Upper lobe of right lung (tissue), 1 donor: ENCODE measurements around the gene RPL21. TPM values are rescaled to one million over a fixed set of nuclear protein-coding genes. Genes with fewer than 3 reads are reported as not detected.

Source experiments
- ATAC-seq: fragments of 200-7000 bp; cut with Tn5 transposase; one replicate; pipeline ENCODE4 v1.9.1; 2020; ENCODE audit warnings: mild to moderate bottlenecking, moderate library complexity
- DNase-seq: peaks from one replicate; pipeline ENCODE4 v3.0.0-alpha.2; 2020
- H3K27ac ChIP-seq: fragments of 200-600 bp; one replicate; pipeline ENCODE4 v1.8.0; 2022
- H3K27me3 ChIP-seq: fragments of 200-600 bp; one replicate; pipeline ENCODE4 v1.8.0; 2022; ENCODE audit warnings: mild to moderate bottlenecking
- H3K36me3 ChIP-seq: fragments of 200-600 bp; one replicate; pipeline ENCODE4 v1.8.0; 2022
- H3K4me1 ChIP-seq: fragments of 200-600 bp; one replicate; pipeline ENCODE4 v1.8.0; 2022
- H3K4me3 ChIP-seq: fragments of 200-600 bp; one replicate; pipeline ENCODE4 v1.8.0; 2022; ENCODE audit warnings: mild to moderate bottlenecking
- H3K9me3 ChIP-seq: fragments of 200-600 bp; one replicate; pipeline ENCODE4 v1.8.0; 2022
- intact Hi-C: fragments of 100-400 bp; cut with DNase I; formaldehyde crosslinking; loops from one replicate; pipeline ENCODE4 v1.11.0; 2022
- long read RNA-seq: library from polyadenylated mRNA; unstranded; transcript quantifications from one replicate; pipeline ENCODE4 v2.0.0, GENCODE V29; 2021
- total RNA-seq: library from RNA; stranded (reverse); fragmentation: NEBNext Ultra II Directional; extraction: Animal tissue kit (Norgen Biotek cat#: 25700); gene quantifications from one replicate; pipeline ENCODE4 v1.2.1, GENCODE V29; 2021
- TF ChIP-seq, protein P1 (sequence below): fragments of 200-600 bp; IDR thresholded peaks from one replicate; pipeline ENCODE4 v1.8.0; 2022; ENCODE audit warnings: antibody characterized with exemption
- donor health status: DM: no; HTN: yes; CAD: no; lungs with severe emphysema.

The RPL21 gene
- 806 TPM for total RNA-seq
- long read RNA-seq, transcript RPL21-202 (6 exons, 815 nt): major isoform, 5 of 12 reads
- long read RNA-seq, partial matches to known transcripts: 3 of 12 reads
- long read RNA-seq, other reads (novel, unspliced or antisense): 2 of 12 reads

DNA sequence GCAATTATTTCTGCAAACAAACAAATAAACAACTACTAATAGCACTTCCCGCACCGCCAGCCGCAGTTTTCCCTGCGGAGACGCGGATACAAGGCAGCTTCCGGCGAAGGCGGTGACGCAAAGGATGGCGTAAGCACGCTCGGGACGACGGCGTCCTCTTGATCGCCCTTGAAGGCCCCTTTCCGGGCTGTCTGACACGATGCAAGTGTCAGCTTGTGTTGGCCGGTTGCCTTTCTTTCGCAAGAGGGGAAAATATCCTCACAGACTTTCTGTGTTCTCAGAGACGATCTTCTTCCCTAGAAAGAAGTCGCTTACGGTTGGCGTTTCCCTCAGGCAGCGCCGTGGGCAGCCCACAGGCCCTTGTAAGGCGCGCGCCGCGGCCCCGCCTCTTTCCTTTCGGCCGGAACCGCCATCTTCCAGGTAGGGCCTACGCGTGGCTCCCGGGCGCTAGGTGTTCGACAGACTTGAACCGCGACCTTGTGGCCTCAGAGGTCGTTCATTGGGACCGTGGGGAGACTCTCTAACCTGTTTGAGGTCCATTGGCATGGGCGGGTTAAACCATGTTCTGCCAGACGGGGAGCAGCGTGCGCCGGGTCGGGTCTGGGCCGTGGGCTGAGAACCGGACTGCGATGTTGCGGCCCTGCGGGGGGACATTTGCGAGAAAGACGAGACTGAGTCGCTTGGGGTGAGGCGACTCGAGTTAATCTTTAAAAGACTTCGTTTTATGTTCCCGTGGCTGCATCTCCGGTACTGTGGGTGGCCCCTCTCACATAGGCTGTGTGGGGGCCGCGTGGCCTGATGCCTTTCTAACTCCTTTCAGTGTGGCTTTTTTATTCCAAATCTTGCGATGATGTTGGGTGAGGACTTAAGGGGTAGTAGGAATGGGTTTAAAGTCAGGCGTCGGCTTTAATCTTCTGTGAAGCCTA lies at the start of gene RPL21:
RPL21 (plus strand) TSS at position 393 of the 926 bp plus-strand sequence. CDS start 2,219 bp downstream, outside the sequence.
- peaks cover 30% of the 10 kb centered on the region for H3K36me3 ChIP-seq
- no peaks in the 10 kb centered on the region for H3K27me3 ChIP-seq
- TF ChIP-seq, protein P1, sequence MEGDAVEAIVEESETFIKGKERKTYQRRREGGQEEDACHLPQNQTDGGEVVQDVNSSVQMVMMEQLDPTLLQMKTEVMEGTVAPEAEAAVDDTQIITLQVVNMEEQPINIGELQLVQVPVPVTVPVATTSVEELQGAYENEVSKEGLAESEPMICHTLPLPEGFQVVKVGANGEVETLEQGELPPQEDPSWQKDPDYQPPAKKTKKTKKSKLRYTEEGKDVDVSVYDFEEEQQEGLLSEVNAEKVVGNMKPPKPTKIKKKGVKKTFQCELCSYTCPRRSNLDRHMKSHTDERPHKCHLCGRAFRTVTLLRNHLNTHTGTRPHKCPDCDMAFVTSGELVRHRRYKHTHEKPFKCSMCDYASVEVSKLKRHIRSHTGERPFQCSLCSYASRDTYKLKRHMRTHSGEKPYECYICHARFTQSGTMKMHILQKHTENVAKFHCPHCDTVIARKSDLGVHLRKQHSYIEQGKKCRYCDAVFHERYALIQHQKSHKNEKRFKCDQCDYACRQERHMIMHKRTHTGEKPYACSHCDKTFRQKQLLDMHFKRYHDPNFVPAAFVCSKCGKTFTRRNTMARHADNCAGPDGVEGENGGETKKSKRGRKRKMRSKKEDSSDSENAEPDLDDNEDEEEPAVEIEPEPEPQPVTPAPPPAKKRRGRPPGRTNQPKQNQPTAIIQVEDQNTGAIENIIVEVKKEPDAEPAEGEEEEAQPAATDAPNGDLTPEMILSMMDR: no peak
- peak within 1 kb of the TSS; percentile 94 for H3K4me3 ChIP-seq
- intact Hi-C loops: no loop called here
- peak within 1 kb of the TSS; percentile 99 for H3K27ac ChIP-seq
- peaks cover 29% of the 10 kb centered on the region for H3K4me1 ChIP-seq
- DNase-seq (peak; percentile 98), ATAC-seq (peak; percentile 97)
- no peaks in the 10 kb centered on the region for H3K9me3 ChIP-seq

DNA sequence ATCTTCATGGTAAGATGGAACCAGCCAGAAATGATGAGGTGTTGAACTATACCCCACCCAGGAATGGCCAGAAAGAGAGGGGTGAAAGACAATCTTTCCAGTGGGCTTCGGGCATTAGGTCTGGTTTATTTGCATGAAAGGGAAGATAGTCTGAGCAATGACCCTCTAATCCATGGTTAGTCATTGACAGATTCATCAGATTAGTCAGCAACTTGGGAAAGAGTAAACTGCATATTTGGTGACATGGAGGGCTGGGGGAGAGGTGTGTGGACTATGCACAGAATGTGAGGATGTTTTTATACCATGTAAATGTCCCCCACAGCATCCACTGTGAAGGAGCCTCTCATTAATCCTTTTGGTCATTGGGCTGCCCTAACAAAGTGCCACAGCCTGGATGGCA lies 49.7 kb upstream of the RPL21 start:
- intact Hi-C loops: no loop called here
- TF ChIP-seq, protein P1: no peak
- ATAC-seq: no peak

DNA sequence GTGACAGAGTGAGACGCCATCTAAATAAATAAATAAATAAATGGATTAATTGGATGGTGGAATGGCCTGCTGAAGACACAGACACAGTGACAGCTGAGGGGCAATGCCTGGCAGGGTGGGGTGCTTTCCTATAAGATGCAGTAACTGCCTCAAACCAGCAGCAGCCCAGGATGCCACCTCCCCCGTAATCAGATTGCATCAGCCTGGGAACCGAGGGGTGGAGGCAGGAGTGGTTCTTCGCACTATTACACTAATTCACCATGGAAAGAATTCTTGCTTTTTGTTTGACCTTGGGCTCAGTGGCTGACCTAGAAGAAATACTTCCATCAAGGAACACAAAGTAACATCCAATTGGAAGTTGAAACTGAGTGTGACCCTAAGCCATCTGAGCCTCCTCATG lies 48.2 kb upstream of the RPL21 start:
- Histone ChIP-seq H3K4me1 (no peaks in the 10 kb centered on the region), H3K36me3 (no peaks in the 10 kb centered on the region), H3K9me3 (no peaks in the 10 kb centered on the region), H3K4me3 (no peak overlapping the region), H3K27ac (no peak overlapping the region), H3K27me3 (no peaks in the 10 kb centered on the region)
- DNase-seq (no peak), ATAC-seq (no peak)
- TF ChIP-seq, protein P1: no peak
- intact Hi-C loops: no loop called here

More for the DNA sequence above, 49.7 kb upstream of the RPL21 start:
- DNase-seq: no peak
- Histone ChIP-seq H3K27me3 (no peaks in the 10 kb centered on the region), H3K9me3 (no peaks in the 10 kb centered on the region), H3K4me3 (no peak overlapping the region), H3K36me3 (no peaks in the 10 kb centered on the region), H3K27ac (no peak overlapping the region), H3K4me1 (no peaks in the 10 kb centered on the region)

DNA sequence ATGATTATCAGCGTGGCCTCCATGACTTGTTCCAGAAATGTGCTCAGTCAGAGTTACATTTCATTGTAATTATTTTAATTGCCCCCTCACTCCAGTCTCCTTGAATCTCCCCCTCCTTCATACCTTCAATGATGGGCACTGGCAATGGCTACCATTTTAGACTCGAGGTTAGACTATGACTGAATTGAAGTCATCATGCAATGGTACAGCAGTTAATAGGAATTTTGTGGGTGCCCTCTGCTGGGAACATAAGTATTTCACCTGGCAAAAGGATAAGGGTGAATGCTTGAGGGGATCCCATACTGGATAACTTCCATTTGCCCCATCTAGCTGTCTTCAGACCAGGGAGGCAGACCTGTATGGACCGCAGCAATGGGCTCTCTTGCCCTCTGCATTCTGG lies 47.5 kb upstream of the RPL21 start:
- Histone ChIP-seq H3K27me3 (no peaks in the 10 kb centered on the region), H3K4me3 (no peak overlapping the region), H3K27ac (no peak overlapping the region), H3K4me1 (no peaks in the 10 kb centered on the region), H3K36me3 (no peaks in the 10 kb centered on the region), H3K9me3 (no peaks in the 10 kb centered on the region)
- intact Hi-C loops: no loop called here
- peak; percentile 64 for ATAC-seq
- no peak for DNase-seq
- TF ChIP-seq, protein P1: peak; percentile 35

DNA sequence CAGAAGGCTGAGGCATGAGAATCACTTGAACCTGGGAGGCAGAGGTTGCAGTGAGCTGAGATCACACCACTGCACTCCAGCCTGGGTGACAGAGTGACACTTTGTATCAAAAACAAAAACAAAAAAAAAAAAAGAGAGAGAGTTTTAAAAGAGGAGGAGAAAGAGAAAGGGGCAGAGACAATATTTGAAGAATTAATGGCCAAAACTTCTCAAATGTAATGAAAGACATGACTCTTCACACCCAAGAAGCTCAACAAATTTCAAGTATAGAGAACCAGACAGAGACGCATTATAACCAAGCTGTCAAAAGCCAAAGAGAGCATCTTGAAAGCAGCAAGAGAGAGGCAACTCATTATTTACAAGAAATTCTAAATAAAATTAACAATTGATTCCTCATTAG lies 42.8 kb upstream of the RPL21 start:
- Histone ChIP-seq H3K4me1 (no peaks in the 10 kb centered on the region), H3K9me3 (no peaks in the 10 kb centered on the region), H3K27ac (no peak overlapping the region), H3K36me3 (no peaks in the 10 kb centered on the region), H3K27me3 (no peaks in the 10 kb centered on the region), H3K4me3 (no peak overlapping the region)
- TF ChIP-seq, protein P1: no peak
- intact Hi-C loops: no loop called here
- DNase-seq: no peak
- ATAC-seq: no peak
